Lung (tissue), 12 donors: ENCODE data around the gene FAM171A2. TPM values are rescaled to one million over a fixed set of nuclear protein-coding genes. Genes with fewer than 3 reads are reported as not detected.
"Not testable (repeated sequence)": the region's sequence is repeated elsewhere in the genome, so short reads cannot be mapped to it uniquely, and the experiment has no call there.

Source experiments
- ATAC-seq: fragments of 200-7000 bp; cut with Tn5 transposase; one replicate; pipeline ENCODE4 v1.9.1; 2020; ENCODE audit warnings: moderate number of reproducible peaks; ENCODE audit not compliant: insufficient read depth, low FRiP score
- DNase-seq, 3 donors: peaks; one replicate each; pipeline ENCODE4 v3.0.0-alpha.2; 2013 to 2017
- H3K27ac ChIP-seq, 2 donors: one replicate each; pipeline ENCODE4 v1.5.1; 2013; ENCODE audit warnings: mild to moderate bottlenecking in 2 of 2, moderate library complexity in 2 of 2, control low read depth in 1 of 2, inconsistent platforms in 1 of 2, low read depth in 1 of 2, low read length in 1 of 2
- H3K27me3 ChIP-seq, 3 donors: one replicate each; pipeline ENCODE4 v1.5.1; 2013; ENCODE audit warnings: low read length in 2 of 3; ENCODE audit not compliant: control insufficient read depth in 3 of 3, insufficient read depth in 3 of 3
- H3K36me3 ChIP-seq, 4 donors: one replicate each; pipeline ENCODE4 v1.5.1; 2013; ENCODE audit warnings: low read length in 4 of 4, mild to moderate bottlenecking in 1 of 4, moderate library complexity in 1 of 4; ENCODE audit not compliant: control insufficient read depth in 4 of 4, insufficient read depth in 4 of 4
- H3K4me1 ChIP-seq, 5 donors: one replicate each; pipeline ENCODE4 v1.5.1; 2013; ENCODE audit warnings: low read length in 5 of 5, mild to moderate bottlenecking in 2 of 5, moderate library complexity in 1 of 5; ENCODE audit not compliant: control insufficient read depth in 5 of 5, insufficient read depth in 5 of 5
- H3K4me3 ChIP-seq: one replicate; pipeline ENCODE4 v1.5.1; 2013; ENCODE audit warnings: mild to moderate bottlenecking, control low read depth, moderate library complexity
- H3K9ac ChIP-seq, 2 donors: one replicate each; pipeline ENCODE4 v1.5.1; 2013; ENCODE audit warnings: low read length in 2 of 2, control low read depth in 1 of 2; ENCODE audit not compliant: insufficient read depth in 1 of 2
- H3K9me3 ChIP-seq, 4 donors: one replicate each; pipeline ENCODE4 v1.5.1; 2013; ENCODE audit warnings: low read length in 3 of 4, mild to moderate bottlenecking in 1 of 4, moderate library complexity in 1 of 4; ENCODE audit not compliant: control insufficient read depth in 4 of 4, insufficient read depth in 3 of 4
- CTCF ChIP-seq: IDR thresholded peaks from 2 replicates; pipeline ENCODE4 v1.5.1; 2012; ENCODE audit warnings: mild to moderate bottlenecking; ENCODE audit errors: control extremely low read depth, extremely low read depth
- WGBS, 2 donors: extraction: QIAGEN DNeasy Blood & Tissue Kit; methylation state at CpG; one replicate each; pipeline ENCODE4 v1.1.7; 2013; 5-methylcytosine and 5-hydroxymethylcytosine counted together
- polyA plus RNA-seq, 2 donors: library from polyadenylated mRNA; stranded (reverse); fragments of 200-250 nt; gene quantifications; one replicate each; pipeline ENCODE4 v1.2.1, GENCODE V29; 2013
- total RNA-seq, 2 donors: library from RNA; depleted of rRNA in 1 of 2; stranded (reverse); fragments of >200 nt in 1 of 2; gene quantifications; one replicate each; pipeline ENCODE4 v1.2.1, GENCODE V29; 2014 to 2021
- donor health status: control.
- donor health status: control.
- donor health status: Bipolar disorder and iron deficiency.
- donor health status: healthy.
- donor health status: DM: yes; HTN: yes; CAD: no.

Gene FAM171A2
- total and polyA plus RNA-seq, 4 donors = 0.47 to 8.0 (median 0.80) TPM

GRCh38 chr17:44375196-44376017 lies 11.8 kb upstream of the FAM171A2 start:
- DNase-seq = peak in 1 of 3 donors; percentile 21
- TF ChIP-seq CTCF = no peak
- WGBS, 2 donors = 51 to 54% methylated on average over 22 of the region's 22 CpGs

GRCh38 chr17:44374306-44375195 lies 10.9 kb upstream of the FAM171A2 start:
- Histone ChIP-seq H3K4me1 (peaks cover 0 to 16% (median 7%) of the 10 kb centered on the region in 5 donors), H3K9ac (no peak overlapping the region), H3K27ac (no peak overlapping the region), H3K9me3 (no peaks in the 10 kb centered on the region), H3K36me3 (no peaks in the 10 kb centered on the region), H3K4me3 (no peak overlapping the region), H3K27me3 (no peaks in the 10 kb centered on the region)
- peak; percentile 40 to 70 (median 70) for DNase-seq
- no peak for TF ChIP-seq CTCF
- no peak for ATAC-seq
- 32 to 34% methylated on average over 30 to 31 of the region's 31 CpGs for WGBS, 2 donors

More at GRCh38 chr17:44375196-44376017, 11.8 kb upstream of the FAM171A2 start:
- H3K4me1 ChIP-seq = peaks cover 0 to 16% (median 7%) of the 10 kb centered on the region in 5 donors
- no peaks in the 10 kb centered on the region for H3K27me3 ChIP-seq
- H3K9ac ChIP-seq = no peak overlapping the region
- ATAC-seq = no peak
- H3K4me3 ChIP-seq = no peak overlapping the region
- H3K27ac ChIP-seq = no peak overlapping the region
- no peaks in the 10 kb centered on the region for H3K36me3 ChIP-seq
- H3K9me3 ChIP-seq = no peaks in the 10 kb centered on the region

- no peak overlapping the region for H3K27ac ChIP-seq
- no peaks in the 10 kb centered on the region for H3K36me3 ChIP-seq
- H3K4me1 ChIP-seq = peaks cover 0 to 20% (median 7%) of the 10 kb centered on the region in 5 donors
- no peak for DNase-seq
- no peak overlapping the region for H3K9ac ChIP-seq
- H3K9me3 ChIP-seq = no peaks in the 10 kb centered on the region
- no peak for ATAC-seq
- H3K4me3 ChIP-seq = no peak overlapping the region
- 78 to 90% methylated on average over 10 of the region's 10 CpGs for WGBS, 2 donors
- no peaks in the 10 kb centered on the region for H3K27me3 ChIP-seq
- TF ChIP-seq CTCF = no peak
Measured at GRCh38 chr17:44372036-44372435, 8.4 kb upstream of the FAM171A2 start.

- not testable (repeated sequence) for H3K9me3 ChIP-seq, H3K36me3 ChIP-seq, H3K27ac ChIP-seq, H3K4me3 ChIP-seq, H3K4me1 ChIP-seq, H3K9ac ChIP-seq, ATAC-seq, H3K27me3 ChIP-seq, DNase-seq
- 51 to 63% methylated on average over 17 of the region's 17 CpGs for WGBS, 2 donors
Measured at GRCh38 chr17:44369414-44370023, 5.9 kb upstream of the FAM171A2 start.

GRCh38 chr17:44368391-44369243 lies 5.0 kb upstream of the FAM171A2 start:
- DNase-seq, H3K4me3 ChIP-seq, H3K36me3 ChIP-seq, H3K9me3 ChIP-seq, H3K27ac ChIP-seq, H3K9ac ChIP-seq, H3K27me3 ChIP-seq, H3K4me1 ChIP-seq, ATAC-seq: not testable (repeated sequence)
- 92 to 95% methylated on average over 36 to 42 of the region's 42 CpGs for WGBS, 2 donors
